HCT116 (cell line): ENCODE results near the gene AATF. TPM values are rescaled to one million over a fixed set of nuclear protein-coding genes. Genes with fewer than 3 reads are reported as not detected.

Experiments used
- ATAC-seq: fragments of 200-7000 bp; cut with Tn5 transposase; 2 replicates; pipeline ENCODE4 v1.9.1; 2020; ENCODE audit warnings: mild to moderate bottlenecking, moderate library complexity
- BruUV-seq: library from RNA; stranded (reverse); fragments of 400-500 nt; replicated peaks from 2 replicates; lab custom pipeline; 2021; lab: Mats Ljungman, UMichigan
- CTCF ChIA-PET: fragments of 300-600 bp; sonication (Branson Sonifier 250); formaldehyde crosslinking; loops from one replicate; lab custom pipeline; 2021; ENCODE audit warnings: antibody characterized with exemption; lab: Charles Lee
- POLR2A ChIA-PET: fragments of 300-600, 350-600 bp; sonication (Branson Sonifier 250); formaldehyde crosslinking; loops from one replicate; lab custom pipeline; 2021; ENCODE audit warnings: antibody characterized with exemption; lab: Charles Lee
- RAD21 ChIA-PET, 2 experiments: fragments of 300-600 bp; sonication (Branson Sonifier 250); formaldehyde crosslinking; loops; one replicate each; lab custom pipeline; 2023; ENCODE audit warnings: low total read pairs in 2 of 2; ENCODE audit not compliant: uncharacterized antibody in 2 of 2, unreplicated experiment in 2 of 2, low non-redundant PET in 1 of 2; lab: Charles Lee
- DNase-seq: peaks from one replicate; pipeline ENCODE4 v3.0.0-alpha.2; 2010; ENCODE audit warnings: low read depth, low spot score
- H2AFZ ChIP-seq: fragments of 200-600 bp; shearing (Covaris generic), sonication (generic); 2 replicates; pipeline ENCODE4 v1.6.1; 2017; ENCODE audit warnings: low read depth, mixed run types, mixed read lengths, antibody characterized with exemption, low read length; ENCODE audit not compliant: poor library complexity, severe bottlenecking
- H3K27ac ChIP-seq: 2 replicates; pipeline ENCODE4 v1.5.1; 2012; ENCODE audit warnings: low read depth, low read length
- H3K27me3 ChIP-seq: fragments of 200-600 bp; sonication (generic); 2 replicates; pipeline ENCODE4 v1.6.1; 2016; ENCODE audit warnings: mixed run types, low read length, mixed read lengths; ENCODE audit not compliant: insufficient read depth
- H3K36me3 ChIP-seq, 2 experiments: fragments of 200-500 bp in 1 of 2; fragments of 200-600 bp in 1 of 2; sonication (Bioruptor generic) in 1 of 2; sonication (generic) in 1 of 2; 2 replicates each; pipeline versions ENCODE4 v1.5.1 to v1.6.1; 2014 to 2016; ENCODE audit warnings: low read length in 2 of 2, inconsistent platforms in 1 of 2, mixed read lengths in 1 of 2, mixed run types in 1 of 2; ENCODE audit not compliant: insufficient read depth in 2 of 2, control insufficient read depth in 1 of 2
- H3K4me1 ChIP-seq, 2 experiments: fragments of 200-600 bp in 1 of 2; sonication (generic) in 1 of 2; 2 replicates each; pipeline versions ENCODE4 v1.5.1 to v1.6.1; 2012 to 2017; ENCODE audit warnings: low read length in 2 of 2, inconsistent platforms in 1 of 2, mild to moderate bottlenecking in 1 of 2, mixed read lengths in 1 of 2, mixed run types in 1 of 2, moderate library complexity in 1 of 2; ENCODE audit not compliant: insufficient read depth in 2 of 2, control insufficient read depth in 1 of 2
- H3K4me2 ChIP-seq: fragments of 200-600 bp; sonication (generic); 2 replicates; pipeline ENCODE4 v1.6.1; 2017; ENCODE audit warnings: mixed run types, low read length, mixed read lengths
- H3K4me3 ChIP-seq, 2 experiments: fragments of 200-600 bp in 1 of 2; sonication (generic) in 1 of 2; replicated peaks in 1 of 2; 2 replicates each; pipeline ENCODE4 v1.5.1; 2011 to 2016; ENCODE audit warnings: low read length in 2 of 2, control low read depth in 1 of 2, low read depth in 1 of 2, mild to moderate bottlenecking in 1 of 2, mixed read lengths in 1 of 2, mixed run types in 1 of 2
- H3K79me2 ChIP-seq: fragments of 200-600 bp; sonication (generic); 2 replicates; pipeline ENCODE4 v1.6.1; 2017; ENCODE audit warnings: mild to moderate bottlenecking, mixed run types, low read length, moderate library complexity, mixed read lengths; ENCODE audit not compliant: insufficient read depth
- H3K9ac ChIP-seq: fragments of 200-600 bp; sonication (generic); 2 replicates; pipeline ENCODE4 v1.6.1; 2016; ENCODE audit warnings: low read length, mixed read lengths
- H3K9me2 ChIP-seq: fragments of 200-600 bp; sonication (generic), shearing (Covaris generic); 2 replicates; pipeline ENCODE4 v1.6.1; 2017; ENCODE audit warnings: mixed run types, mild to moderate bottlenecking, moderate library complexity; ENCODE audit not compliant: insufficient read depth
- H3K9me3 ChIP-seq, 2 experiments: fragments of 200-500 bp in 1 of 2; fragments of 200-600 bp in 1 of 2; sonication (Bioruptor generic) in 1 of 2; sonication (generic) in 1 of 2; 2 replicates each; pipeline ENCODE4 v1.6.1; 2014 to 2017; ENCODE audit warnings: low read length in 2 of 2, mixed read lengths in 2 of 2, inconsistent platforms in 1 of 2, low read depth in 1 of 2, mild to moderate bottlenecking in 1 of 2, mixed run types in 1 of 2, moderate library complexity in 1 of 2; ENCODE audit not compliant: control insufficient read depth in 1 of 2, insufficient read depth in 1 of 2
- H4K20me1 ChIP-seq: fragments of 200-600 bp; sonication (generic), shearing (Covaris generic); 2 replicates; pipeline ENCODE4 v1.6.1; 2017; ENCODE audit warnings: mixed run types, mild to moderate bottlenecking, moderate library complexity; ENCODE audit not compliant: insufficient read depth
- CBX3 ChIP-seq: IDR thresholded peaks from 2 replicates; pipeline ENCODE4 v1.6.1; 2012; ENCODE audit warnings: low read depth
- CEBPB ChIP-seq: IDR thresholded peaks from 2 replicates; pipeline ENCODE4 v1.6.1; 2012; ENCODE audit warnings: low read depth
- POLR2A ChIP-seq: IDR thresholded peaks from 2 replicates; pipeline ENCODE4 v1.7.0; 2011; ENCODE audit warnings: borderline replicate concordance; ENCODE audit not compliant: insufficient read depth, insufficient read length; ENCODE audit errors: extremely low read depth
- POLR2AphosphoS5 ChIP-seq: IDR thresholded peaks from 2 replicates; pipeline ENCODE4 v1.6.1; 2011; ENCODE audit warnings: mild to moderate bottlenecking, low read depth, low read length, moderate library complexity
- RAD21 ChIP-seq: IDR thresholded peaks from 2 replicates; pipeline ENCODE4 v1.6.1; 2012; ENCODE audit warnings: low read depth, mild to moderate bottlenecking
- SIN3A ChIP-seq: IDR thresholded peaks from 2 replicates; pipeline ENCODE4 v1.6.1; 2012; ENCODE audit warnings: low read depth
- TCF7L2 ChIP-seq: IDR thresholded peaks from 2 replicates; pipeline ENCODE4 v1.7.0; 2011; ENCODE audit warnings: borderline replicate concordance, inconsistent platforms; ENCODE audit not compliant: insufficient read depth, insufficient read length; ENCODE audit errors: extremely low read depth
- YY1 ChIP-seq: IDR thresholded peaks from 2 replicates; pipeline ENCODE4 v1.6.1; 2011; ENCODE audit warnings: low read length, low read depth, moderate library complexity, mild to moderate bottlenecking; ENCODE audit not compliant: insufficient replicate concordance; ENCODE audit errors: extremely low read depth
- ZFX ChIP-seq: fragments of 450-650 bp; IDR thresholded peaks from 2 replicates; pipeline ENCODE4 v1.6.1; 2017
- ZNF274 ChIP-seq: fragments of 200-500 bp; sonication (Bioruptor generic); IDR thresholded peaks from 2 replicates; pipeline ENCODE4 v1.6.1; 2014; ENCODE audit warnings: mild to moderate bottlenecking, low read depth, low read length, inconsistent platforms
- intact Hi-C: fragments of 100-400 bp; cut with micrococcal nuclease; formaldehyde crosslinking; loops from 2 replicates; pipeline ENCODE4 v1.10.0; 2022
- total RNA-seq: library from RNA; stranded (reverse); gene quantifications from one replicate; pipeline ENCODE4 v1.2.1, GENCODE V29; 2021; ENCODE audit not compliant: unreplicated experiment
- TF ChIP-seq, protein P1 (sequence below), 3 experiments: fragments of 200-600 bp in 1 of 3; sonication (generic) in 1 of 3; IDR thresholded peaks in 2 of 3; conservative IDR thresholded peaks in 1 of 3; 2 replicates each; pipeline ENCODE4 v1.5.1; 2012 to 2017; ENCODE audit warnings: low read depth in 2 of 3, low read length in 2 of 3, antibody characterized with exemption in 1 of 3, borderline replicate concordance in 1 of 3, control low read depth in 1 of 3, mild to moderate bottlenecking in 1 of 3, mixed read lengths in 1 of 3, mixed run types in 1 of 3, moderate library complexity in 1 of 3; ENCODE audit not compliant: insufficient read depth in 1 of 3

The AATF gene
- total RNA-seq, 1 experiment from 2014 or later = 105 TPM

DNA sequence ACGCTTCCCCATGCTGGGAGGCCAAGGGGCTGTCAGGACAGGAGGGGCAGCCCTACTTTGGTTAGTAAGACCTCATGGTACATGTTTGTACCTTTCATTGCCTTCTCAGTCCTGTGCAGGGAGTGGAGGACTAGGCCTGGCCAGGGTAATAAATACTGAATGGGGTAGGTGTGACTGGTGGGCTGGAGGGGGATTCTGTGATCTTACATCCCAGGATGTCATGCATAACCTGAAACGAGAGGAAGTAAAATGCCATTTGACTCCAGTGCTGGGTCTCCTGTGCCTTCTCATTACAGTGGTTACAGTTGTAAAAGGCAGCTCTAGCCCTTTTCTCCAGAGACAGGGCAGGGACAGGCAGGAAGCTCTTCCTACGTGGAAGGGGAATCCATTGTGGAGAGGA is 138.2 kb downstream of the AATF start:
- Histone ChIP-seq H3K9ac (no peak overlapping the region), H3K27me3 (no peaks in the 10 kb centered on the region), H3K79me2 (no peaks in the 10 kb centered on the region), H3K27ac (no peak overlapping the region), H2AFZ (no peak overlapping the region), H3K4me2 (no peak overlapping the region), H3K9me2 (no peaks in the 10 kb centered on the region), H3K4me1 (no peaks in the 10 kb centered on the region), H3K4me3 (no peak overlapping the region), H3K36me3 (peaks cover 21 to 28% of the 10 kb centered on the region in 2 experiments; a peak in 3 of 4 replicates), H4K20me1 (no peaks in the 10 kb centered on the region), H3K9me3 (no peaks in the 10 kb centered on the region)
- intact Hi-C loops = no loop called here
- BruUV-seq = no TSS peak
- POLR2A ChIA-PET = no interaction called here
- no peak for DNase-seq
- no peak for ATAC-seq
- CTCF ChIA-PET = no interaction called here
- no peak for TF ChIP-seq CEBPB
- TF ChIP-seq YY1 = no peak
- no peak for TF ChIP-seq ZFX
- TF ChIP-seq POLR2A = no peak
- no peak for TF ChIP-seq RAD21
- TF ChIP-seq TCF7L2 = no peak
- TF ChIP-seq, protein P1, sequence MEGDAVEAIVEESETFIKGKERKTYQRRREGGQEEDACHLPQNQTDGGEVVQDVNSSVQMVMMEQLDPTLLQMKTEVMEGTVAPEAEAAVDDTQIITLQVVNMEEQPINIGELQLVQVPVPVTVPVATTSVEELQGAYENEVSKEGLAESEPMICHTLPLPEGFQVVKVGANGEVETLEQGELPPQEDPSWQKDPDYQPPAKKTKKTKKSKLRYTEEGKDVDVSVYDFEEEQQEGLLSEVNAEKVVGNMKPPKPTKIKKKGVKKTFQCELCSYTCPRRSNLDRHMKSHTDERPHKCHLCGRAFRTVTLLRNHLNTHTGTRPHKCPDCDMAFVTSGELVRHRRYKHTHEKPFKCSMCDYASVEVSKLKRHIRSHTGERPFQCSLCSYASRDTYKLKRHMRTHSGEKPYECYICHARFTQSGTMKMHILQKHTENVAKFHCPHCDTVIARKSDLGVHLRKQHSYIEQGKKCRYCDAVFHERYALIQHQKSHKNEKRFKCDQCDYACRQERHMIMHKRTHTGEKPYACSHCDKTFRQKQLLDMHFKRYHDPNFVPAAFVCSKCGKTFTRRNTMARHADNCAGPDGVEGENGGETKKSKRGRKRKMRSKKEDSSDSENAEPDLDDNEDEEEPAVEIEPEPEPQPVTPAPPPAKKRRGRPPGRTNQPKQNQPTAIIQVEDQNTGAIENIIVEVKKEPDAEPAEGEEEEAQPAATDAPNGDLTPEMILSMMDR (IDR thresholded peaks at IDR 0.05 in 2 of 3, conservative IDR thresholded peaks at IDR 0.05 in 1 of 3; ENCODE audit: borderline replicate concordance in 1 of 3, insufficient read depth in 1 of 3, low read depth in 2 of 3, low read length in 2 of 3) = no peak
- no peak for TF ChIP-seq SIN3A
- no peak for TF ChIP-seq CBX3
- TF ChIP-seq POLR2AphosphoS5 = no peak
- no peak for TF ChIP-seq ZNF274
- RAD21 ChIA-PET = no interaction called here
